Amniotic epithelial cell (primary cell): ENCODE measurements around the gene EFHC2.
"Not testable (repeated sequence)": the region's sequence is repeated elsewhere in the genome, so short reads cannot be mapped to it uniquely, and the experiment has no call there.

Experiments used
- DNase-seq: peaks from one replicate; pipeline ENCODE4 v3.0.0-alpha.2; 2010; ENCODE audit warnings: low read depth

The EFHC2 gene

GRCh38 chrX:44232081-44232480, 111.4 kb downstream of the EFHC2 start:
- DNase-seq: no peak

- DNase-seq: no peak
Observed at GRCh38 chrX:44228621-44229020, 114.9 kb downstream of the EFHC2 start.

GRCh38 chrX:44227991-44228390, 115.5 kb downstream of the EFHC2 start:
- DNase-seq: no peak

GRCh38 chrX:44225667-44226066, 117.8 kb downstream of the EFHC2 start:
- no peak for DNase-seq

GRCh38 chrX:44224760-44225159, 118.7 kb downstream of the EFHC2 start:
- no peak for DNase-seq

- DNase-seq: peak; percentile 23
Observed at GRCh38 chrX:44223150-44223549, 120.3 kb downstream of the EFHC2 start.

GRCh38 chrX:44218465-44218864, 125.0 kb downstream of the EFHC2 start:
- DNase-seq: no peak

GRCh38 chrX:44216171-44216570, 127.3 kb downstream of the EFHC2 start:
- no peak for DNase-seq

GRCh38 chrX:44203791-44204190, 139.7 kb downstream of the EFHC2 start:
- no peak for DNase-seq

- no peak for DNase-seq
Observed at GRCh38 chrX:44202596-44202995, 140.9 kb downstream of the EFHC2 start.

GRCh38 chrX:44189116-44189515, 154.4 kb downstream of the EFHC2 start:
- no peak for DNase-seq

- not testable (repeated sequence) for DNase-seq
Observed at GRCh38 chrX:44187915-44188314, 155.6 kb downstream of the EFHC2 start.

- no peak for DNase-seq
Observed at GRCh38 chrX:44183329-44183728, 160.1 kb downstream of the EFHC2 start.

- DNase-seq: no peak
Observed at GRCh38 chrX:44178274-44179053, 165.0 kb downstream of the EFHC2 start.

GRCh38 chrX:44175455-44175854, 168.0 kb downstream of the EFHC2 start:
- no peak for DNase-seq

GRCh38 chrX:44174061-44174460, 169.4 kb downstream of the EFHC2 start:
- DNase-seq: no peak

- no peak for DNase-seq
Observed at GRCh38 chrX:44173219-44173618, 170.3 kb downstream of the EFHC2 start.

GRCh38 chrX:44167116-44167515, 176.4 kb downstream of the EFHC2 start:
- no peak for DNase-seq

GRCh38 chrX:44162964-44163475, 180.5 kb downstream of the EFHC2 start:
- no peak for DNase-seq

GRCh38 chrX:44157858-44158257, 185.6 kb downstream of the EFHC2 start:
- no peak for DNase-seq

- DNase-seq: no peak
Observed at GRCh38 chrX:44157283-44157682, 186.2 kb downstream of the EFHC2 start.

- DNase-seq: no peak
Observed at GRCh38 chrX:44156726-44157125, 186.7 kb downstream of the EFHC2 start.

- no peak for DNase-seq
Observed at GRCh38 chrX:44155126-44155525, 188.3 kb downstream of the EFHC2 start.

- peak; percentile 36 for DNase-seq
Observed at GRCh38 chrX:44152852-44153251, 190.6 kb downstream of the EFHC2 start.
